Mesothelial cell of epicardium (in vitro differentiated cells): ENCODE measurements around the gene LDLRAD4. TPM values are rescaled to one million over a fixed set of nuclear protein-coding genes. Genes with fewer than 3 reads are reported as not detected.

Experiments used
- DNase-seq, 2 experiments: peaks; one replicate each; pipeline ENCODE4 v3.0.0; 2021; ENCODE audit warnings: low spot score in 2 of 2; ENCODE audit not compliant: unreplicated experiment in 2 of 2
- H3K27ac Mint-ChIP-seq: 2 replicates; pipeline ENCODE4 v1.8.0; 2021; ENCODE audit warnings: mixed read lengths
- H3K27me3 Mint-ChIP-seq: 2 replicates; pipeline ENCODE4 v1.8.0; 2021; ENCODE audit warnings: low read depth, mixed read lengths
- H3K36me3 Mint-ChIP-seq: 2 replicates; pipeline ENCODE4 v1.8.0; 2021; ENCODE audit warnings: mixed read lengths
- H3K4me1 Mint-ChIP-seq: 2 replicates; pipeline ENCODE4 v1.8.0; 2021; ENCODE audit warnings: mixed read lengths
- H3K4me3 Mint-ChIP-seq: 2 replicates; pipeline ENCODE4 v1.8.0; 2021; ENCODE audit warnings: mild to moderate bottlenecking, moderate library complexity, mixed read lengths
- H3K9me3 Mint-ChIP-seq: 2 replicates; pipeline ENCODE4 v1.8.0; 2021; ENCODE audit warnings: mixed read lengths
- CTCF ChIP-seq: fragments of 200-600 bp; sonication (generic); IDR thresholded peaks from one replicate; pipeline ENCODE4 v1.5.0; 2021; ENCODE audit warnings: antibody characterized with exemption; ENCODE audit not compliant: unreplicated experiment
- total RNA-seq: library from RNA; stranded (reverse); gene quantifications from 3 replicates; pipeline ENCODE4 v1.2.1, GENCODE V29; 2021

Gene LDLRAD4
- total RNA-seq, 1 donor from 2014 or later, result 29.7 TPM

DNA sequence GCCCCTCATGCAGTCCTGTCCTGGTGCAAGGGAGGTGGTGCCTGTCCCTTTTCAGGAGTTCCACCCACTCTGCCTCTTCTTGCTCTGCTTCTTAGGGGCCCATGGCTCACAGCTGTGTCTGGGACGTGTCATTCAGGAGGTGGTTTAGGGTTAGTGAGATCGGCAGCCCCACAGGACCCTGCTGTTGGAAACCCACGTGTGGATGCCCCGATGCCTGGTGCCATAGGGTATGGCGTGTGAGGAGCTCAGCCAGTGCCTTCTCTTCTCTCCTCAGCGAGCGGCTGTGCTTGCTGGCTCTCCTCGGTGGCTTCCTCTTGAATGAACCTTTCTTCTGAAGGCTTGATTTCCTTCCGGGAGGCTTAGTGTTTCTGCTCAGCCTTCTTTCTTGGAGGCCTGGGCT is 55.2 kb downstream of the LDLRAD4 start:
- peaks cover 18% of the 10 kb centered on the region for H3K4me1 Mint-ChIP-seq
- DNase-seq, result no peak
- TF ChIP-seq CTCF, result no peak
- no peaks in the 10 kb centered on the region for H3K27me3 Mint-ChIP-seq
- no peaks in the 10 kb centered on the region for H3K9me3 Mint-ChIP-seq
- no peak overlapping the region for H3K4me3 Mint-ChIP-seq
- H3K27ac Mint-ChIP-seq, result no peak overlapping the region
- no peaks in the 10 kb centered on the region for H3K36me3 Mint-ChIP-seq

GRCh38 chr18:13275075-13275474 is 56.5 kb downstream of the LDLRAD4 start:
- Mint-ChIP-seq H3K4me3 (no peak overlapping the region), H3K9me3 (no peaks in the 10 kb centered on the region), H3K4me1 (peaks cover 9% of the 10 kb centered on the region), H3K27me3 (no peaks in the 10 kb centered on the region), H3K27ac (no peak overlapping the region), H3K36me3 (no peaks in the 10 kb centered on the region)
- no peak for TF ChIP-seq CTCF
- DNase-seq, result no peak

DNA sequence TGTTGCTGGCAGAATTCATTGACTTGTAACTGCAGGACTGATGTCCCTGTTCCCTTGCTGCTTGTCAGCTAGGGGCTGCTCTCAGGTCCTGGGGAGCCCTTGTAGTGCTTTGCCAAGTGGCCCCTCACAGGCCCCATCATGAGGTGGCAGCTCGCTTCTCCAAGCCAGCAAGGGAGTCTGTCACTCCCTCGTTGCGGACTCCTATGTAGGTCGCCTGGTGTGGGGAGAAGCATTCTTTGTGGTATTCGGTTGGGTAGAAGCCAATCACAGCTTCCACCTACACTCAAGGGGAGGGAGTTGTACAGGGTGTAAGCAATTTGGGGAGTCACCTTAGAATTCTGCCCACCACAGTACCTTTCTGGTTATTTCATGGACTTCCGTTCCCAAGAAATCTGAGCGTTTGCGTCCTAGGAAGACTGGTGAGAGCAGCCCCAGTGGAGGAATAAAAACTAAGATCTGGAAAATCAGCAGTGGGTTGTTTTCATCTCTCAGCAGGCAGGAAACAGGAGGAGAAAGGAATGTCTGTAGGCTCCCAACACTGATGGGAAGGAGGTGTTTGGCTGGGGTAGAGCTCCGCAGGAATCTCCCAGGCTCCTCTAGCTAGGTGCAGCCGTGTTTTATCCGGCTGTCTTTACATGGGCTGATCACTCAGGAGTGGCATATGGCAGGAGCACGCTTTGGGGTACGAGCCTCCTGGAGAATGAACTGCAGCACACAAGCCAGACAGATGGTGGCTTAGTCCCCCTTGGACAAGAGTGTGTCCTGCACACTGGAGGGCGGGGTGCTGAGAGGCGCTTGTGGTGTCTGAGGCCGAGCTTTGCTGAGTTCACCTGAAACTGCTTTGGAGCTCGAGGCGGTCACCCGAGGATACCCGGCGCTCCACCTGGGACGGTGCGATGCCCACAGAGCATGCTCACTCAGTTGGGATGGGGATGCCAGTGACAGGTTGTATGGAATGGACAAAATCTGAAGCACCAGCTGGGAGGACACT is 58.3 kb downstream of the LDLRAD4 start:
- DNase-seq, result no peak
- peaks cover 3% of the 10 kb centered on the region for H3K36me3 Mint-ChIP-seq
- peak overlapping the region; percentile 26 for H3K27ac Mint-ChIP-seq
- no peaks in the 10 kb centered on the region for H3K9me3 Mint-ChIP-seq
- H3K4me3 Mint-ChIP-seq, result no peak overlapping the region
- no peak for TF ChIP-seq CTCF
- no peaks in the 10 kb centered on the region for H3K27me3 Mint-ChIP-seq
- peaks cover 18% of the 10 kb centered on the region for H3K4me1 Mint-ChIP-seq

DNA sequence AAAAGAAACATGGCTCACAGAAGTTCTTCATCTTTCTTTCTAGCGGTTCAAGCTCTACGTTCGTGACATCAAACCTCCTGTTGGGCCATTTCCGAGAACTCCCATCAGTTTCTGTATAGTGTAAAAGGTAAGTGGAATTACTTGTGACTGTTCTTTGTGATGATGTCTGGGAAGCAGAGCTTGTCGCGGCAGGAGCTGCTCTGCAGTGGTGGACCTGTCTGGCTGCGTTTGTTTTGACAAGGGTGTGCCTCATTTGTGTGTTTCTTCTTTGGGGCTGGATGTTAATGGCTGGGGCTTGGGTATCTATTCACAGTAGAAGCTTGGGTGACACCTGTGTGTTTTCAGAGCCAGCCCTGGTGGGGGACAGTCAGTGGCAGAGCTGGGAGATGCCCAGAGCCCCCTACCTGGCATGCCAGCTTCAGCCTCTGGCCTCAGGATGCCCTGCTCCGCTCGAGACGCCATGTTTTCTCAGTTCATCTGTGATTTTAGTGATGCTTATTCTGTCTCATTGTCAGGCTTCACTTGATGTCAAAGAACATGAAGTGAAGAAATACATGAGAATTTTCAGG is 59.6 kb downstream of the LDLRAD4 start:
- Mint-ChIP-seq H3K4me1 (peaks cover 18% of the 10 kb centered on the region), H3K27ac (no peak overlapping the region), H3K4me3 (no peak overlapping the region), H3K27me3 (no peaks in the 10 kb centered on the region), H3K9me3 (peaks cover 3% of the 10 kb centered on the region), H3K36me3 (peaks cover 7% of the 10 kb centered on the region)
- no peak for DNase-seq
- no peak for TF ChIP-seq CTCF

DNA sequence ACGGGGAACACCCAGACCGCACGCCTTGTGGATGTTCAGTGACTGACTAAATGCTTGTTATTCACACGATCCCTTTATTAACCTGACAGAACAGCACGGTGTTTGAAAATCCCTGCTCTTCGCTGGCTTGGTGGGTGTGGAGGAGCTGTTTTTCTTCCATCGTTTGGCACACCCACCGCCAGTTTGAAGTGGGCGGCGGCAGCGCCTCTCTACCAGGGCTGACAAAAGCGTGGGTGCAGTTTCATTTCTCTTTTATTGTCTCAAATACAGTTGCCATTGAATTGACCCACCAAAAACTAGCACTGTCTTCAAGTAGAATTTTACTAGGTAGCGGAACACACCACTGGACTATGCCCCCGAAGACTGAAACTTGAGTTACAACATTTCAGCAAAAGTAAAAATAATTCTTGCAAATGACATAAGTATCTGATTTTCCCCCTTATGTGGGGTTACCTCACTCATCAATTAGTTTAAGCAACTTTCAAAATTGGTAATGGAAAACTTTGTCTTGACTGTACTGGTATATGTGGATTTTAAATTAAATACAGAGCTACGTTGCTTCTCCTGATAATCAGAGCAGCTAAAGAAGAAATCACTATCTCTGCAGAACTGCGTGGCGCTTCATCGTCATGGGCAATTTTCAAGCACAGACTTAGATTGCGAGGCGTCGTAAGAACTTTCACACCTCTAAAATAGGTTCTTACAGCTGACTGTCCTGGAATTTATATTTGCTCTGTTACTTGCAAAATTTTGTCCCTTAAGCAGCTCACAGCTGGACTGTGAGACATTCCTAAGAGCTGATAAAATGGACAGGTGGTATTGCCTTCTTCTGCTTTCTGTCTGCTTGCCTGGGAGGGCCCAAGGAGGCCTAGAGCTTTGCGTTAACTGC is 60.9 kb downstream of the LDLRAD4 start:
- Mint-ChIP-seq H3K4me1 (peaks cover 18% of the 10 kb centered on the region), H3K27me3 (no peaks in the 10 kb centered on the region), H3K27ac (peak overlapping the region; percentile 68), H3K4me3 (no peak overlapping the region), H3K36me3 (peaks cover 13% of the 10 kb centered on the region), H3K9me3 (peaks cover 3% of the 10 kb centered on the region)
- TF ChIP-seq CTCF, result no peak
- DNase-seq, result no peak
